ENCODE data around the gene RASGRP2.

The RASGRP2 gene

DNA sequence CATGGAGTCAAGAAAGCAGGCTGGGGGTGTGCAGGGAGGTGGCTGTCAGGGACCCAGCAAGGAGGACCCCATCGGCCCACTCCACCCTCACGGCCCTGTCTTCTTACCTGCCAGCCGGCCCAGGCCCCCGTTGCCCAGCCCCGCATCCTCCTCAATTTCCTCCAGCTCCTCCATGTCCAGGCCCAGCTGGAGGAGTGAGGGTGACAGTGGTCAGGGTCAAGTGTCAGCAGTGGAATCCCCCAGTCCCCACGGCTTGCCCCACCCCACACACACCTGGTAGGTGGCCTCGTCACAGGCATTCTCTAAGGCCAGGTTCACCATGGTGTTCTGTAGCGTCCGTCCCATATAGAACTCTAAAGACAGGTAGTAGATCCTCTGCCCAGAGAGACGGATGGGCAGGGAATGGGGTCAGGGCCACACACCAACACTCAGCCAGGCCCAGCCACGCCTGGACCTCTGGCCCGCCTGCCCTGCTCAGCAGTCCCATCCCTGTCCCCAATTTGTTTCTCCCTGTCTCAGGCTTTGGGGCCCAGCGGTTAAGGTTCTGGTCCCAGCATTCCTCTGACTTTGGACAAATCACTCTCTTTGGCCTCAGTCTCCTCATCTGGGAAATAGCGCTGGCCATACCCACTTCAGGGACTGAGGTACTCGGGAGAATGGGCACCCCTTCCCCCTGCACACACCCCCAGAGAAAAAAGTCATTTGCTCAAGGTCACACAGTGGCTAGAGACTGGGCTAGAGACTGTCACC lies 14.6 kb upstream of the RASGRP2 start:
- Histone ChIP-seq H3K9me3 (no peaks in the 10 kb centered on the region), H3K27me3 (no peaks in the 10 kb centered on the region), H3K4me1 (ENCODE audit: control insufficient read depth in 1 of 2, insufficient read depth in 1 of 2, low read depth in 1 of 2, low read length in 1 of 2) (no peaks in the 10 kb centered on the region), H3K27ac (no peak overlapping the region), H3K36me3 (peaks cover 62% of the 10 kb centered on the region), H3K4me3 (ENCODE audit: low read depth in 1 of 2, low read length in 1 of 2) (no peak overlapping the region)
- TF ChIP-seq, protein P1, sequence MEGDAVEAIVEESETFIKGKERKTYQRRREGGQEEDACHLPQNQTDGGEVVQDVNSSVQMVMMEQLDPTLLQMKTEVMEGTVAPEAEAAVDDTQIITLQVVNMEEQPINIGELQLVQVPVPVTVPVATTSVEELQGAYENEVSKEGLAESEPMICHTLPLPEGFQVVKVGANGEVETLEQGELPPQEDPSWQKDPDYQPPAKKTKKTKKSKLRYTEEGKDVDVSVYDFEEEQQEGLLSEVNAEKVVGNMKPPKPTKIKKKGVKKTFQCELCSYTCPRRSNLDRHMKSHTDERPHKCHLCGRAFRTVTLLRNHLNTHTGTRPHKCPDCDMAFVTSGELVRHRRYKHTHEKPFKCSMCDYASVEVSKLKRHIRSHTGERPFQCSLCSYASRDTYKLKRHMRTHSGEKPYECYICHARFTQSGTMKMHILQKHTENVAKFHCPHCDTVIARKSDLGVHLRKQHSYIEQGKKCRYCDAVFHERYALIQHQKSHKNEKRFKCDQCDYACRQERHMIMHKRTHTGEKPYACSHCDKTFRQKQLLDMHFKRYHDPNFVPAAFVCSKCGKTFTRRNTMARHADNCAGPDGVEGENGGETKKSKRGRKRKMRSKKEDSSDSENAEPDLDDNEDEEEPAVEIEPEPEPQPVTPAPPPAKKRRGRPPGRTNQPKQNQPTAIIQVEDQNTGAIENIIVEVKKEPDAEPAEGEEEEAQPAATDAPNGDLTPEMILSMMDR (IDR thresholded peaks at IDR 0.05): no peak

DNA sequence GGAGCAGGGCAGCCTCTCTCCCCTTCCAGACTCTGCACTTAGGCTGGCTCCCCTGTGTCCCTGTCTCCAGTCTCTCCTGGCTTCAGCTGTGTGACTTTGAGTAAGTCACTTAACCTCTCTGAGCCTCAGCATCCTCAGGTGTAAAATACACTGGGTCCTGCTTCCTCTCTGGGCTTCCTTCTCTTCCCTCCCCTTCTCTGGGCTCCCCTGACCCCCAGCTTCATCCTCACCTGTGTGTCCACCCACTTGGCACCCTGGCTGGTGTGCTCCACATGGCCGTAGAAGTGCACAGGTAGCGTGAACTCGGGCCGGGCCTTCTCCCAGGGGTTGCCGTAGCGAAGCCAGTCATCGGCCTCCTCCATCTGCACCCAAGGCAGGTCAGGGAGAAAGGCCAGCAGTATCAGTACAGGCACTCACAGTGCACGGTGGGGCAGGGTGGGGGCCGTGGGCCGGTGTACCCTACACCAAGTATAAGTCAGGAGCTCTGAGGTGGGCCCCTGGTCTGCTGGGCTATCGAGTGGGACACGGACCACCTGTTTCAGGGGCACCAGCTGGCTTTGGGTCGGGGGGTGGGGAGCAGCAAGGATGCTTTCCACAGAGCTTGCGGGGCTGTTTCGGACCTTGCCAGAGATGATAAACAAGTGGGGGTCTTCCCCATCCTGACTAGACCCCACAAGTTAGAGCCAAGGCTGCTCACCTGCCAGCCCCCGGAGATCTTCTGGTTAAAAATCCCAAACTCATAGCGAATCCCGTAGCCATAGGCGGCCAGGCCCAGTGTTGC lies 13.8 kb upstream of the RASGRP2 start:
- Histone ChIP-seq H3K27ac (no peak overlapping the region), H3K9me3 (no peaks in the 10 kb centered on the region), H3K4me3 (ENCODE audit: low read depth in 1 of 2, low read length in 1 of 2) (no peak overlapping the region), H3K27me3 (no peaks in the 10 kb centered on the region), H3K36me3 (peaks cover 62% of the 10 kb centered on the region), H3K4me1 (ENCODE audit: control insufficient read depth in 1 of 2, insufficient read depth in 1 of 2, low read depth in 1 of 2, low read length in 1 of 2) (no peaks in the 10 kb centered on the region)
- TF ChIP-seq, protein P1 (IDR thresholded peaks at IDR 0.05): no peak

GRCh38 chr11:64755681-64756361 lies 11.9 kb upstream of the RASGRP2 start:
- Histone ChIP-seq H3K36me3 (peaks cover 64% of the 10 kb centered on the region), H3K27ac (no peak overlapping the region), H3K9me3 (no peaks in the 10 kb centered on the region), H3K4me3 (ENCODE audit: low read depth in 1 of 2, low read length in 1 of 2) (no peak overlapping the region), H3K4me1 (ENCODE audit: control insufficient read depth in 1 of 2, insufficient read depth in 1 of 2, low read depth in 1 of 2, low read length in 1 of 2) (no peaks in the 10 kb centered on the region), H3K27me3 (no peaks in the 10 kb centered on the region)
- TF ChIP-seq, protein P1 (IDR thresholded peaks at IDR 0.05): no peak

- H3K27ac ChIP-seq: no peak overlapping the region
- no peak overlapping the region for H3K4me3 ChIP-seq (ENCODE audit: low read depth in 1 of 2, low read length in 1 of 2)
- H3K9me3 ChIP-seq: no peaks in the 10 kb centered on the region
- peaks cover 64% of the 10 kb centered on the region for H3K36me3 ChIP-seq
- H3K4me1 ChIP-seq (ENCODE audit: control insufficient read depth in 1 of 2, insufficient read depth in 1 of 2, low read depth in 1 of 2, low read length in 1 of 2): no peaks in the 10 kb centered on the region
- no peaks in the 10 kb centered on the region for H3K27me3 ChIP-seq
- TF ChIP-seq, protein P1 (IDR thresholded peaks at IDR 0.05): no peak
Measured at GRCh38 chr11:64754919-64755662, 11.1 kb upstream of the RASGRP2 start.
